Measurements from ENCODE around the gene LARP4B.

Gene LARP4B

GRCh38 chr10:971613-972012, 40.1 kb upstream of the LARP4B start:
- Histone ChIP-seq H3K27me3 (ENCODE audit: control insufficient read depth in 1 of 2, insufficient read depth in 1 of 2, low read length in 2 of 2) (peaks cover 0 to 2% of the 10 kb centered on the region in 2 experiments), H2BK120ac (ENCODE audit: low read depth, low read length) (no peak overlapping the region), H3K27ac (ENCODE audit: low read length, poor library complexity, severe bottlenecking) (no peak overlapping the region), H3K4me2 (ENCODE audit: low read length, poor library complexity, severe bottlenecking) (no peak overlapping the region), H3K79me1 (replicated peaks; ENCODE audit: low read length, poor library complexity, severe bottlenecking) (peaks cover 2% of the 10 kb centered on the region), H2BK12ac (ENCODE audit: low read length in 2 of 2) (peak overlapping the region in 1 of 2 experiments; percentile 11), H4K8ac (ENCODE audit: low read length) (peak overlapping the region; percentile 31), H3K9ac (ENCODE audit: low read length) (peak overlapping the region; percentile 44), H3K9me3 (ENCODE audit: control insufficient read depth, low read length) (peaks cover under 1% of the 10 kb centered on the region), H2BK5ac (ENCODE audit: low read depth, low read length, poor library complexity, severe bottlenecking) (no peak overlapping the region), H4K91ac (ENCODE audit: low read length) (no peak overlapping the region), H3K14ac (ENCODE audit: low read length in 2 of 2) (no peak overlapping the region), H3K18ac (ENCODE audit: low read depth in 1 of 2, low read length in 2 of 2) (no peak overlapping the region), H3K4me1 (ENCODE audit: control insufficient read depth, insufficient read depth, low read depth, low read length) (peaks cover 14% of the 10 kb centered on the region), H3K4ac (ENCODE audit: low read depth in 1 of 2, low read length in 2 of 2) (no peak overlapping the region), H2BK15ac (ENCODE audit: low read depth, poor library complexity, severe bottlenecking) (no peak overlapping the region), H3K23ac (ENCODE audit: low read length in 2 of 2) (no peak overlapping the region), H3K4me3 (ENCODE audit: insufficient read depth in 1 of 2, low read depth in 1 of 2, low read length in 2 of 2) (no peak overlapping the region), H2AK5ac (ENCODE audit: low read length, severe bottlenecking) (no peak overlapping the region), H2AFZ (ENCODE audit: low read depth, low read length) (no peak overlapping the region), H3K36me3 (ENCODE audit: control insufficient read depth in 1 of 2, insufficient read depth in 2 of 2, low read depth in 1 of 2, low read length in 2 of 2) (peaks cover 0 to 10% of the 10 kb centered on the region in 2 experiments)
- no peak for DNase-seq
- WGBS: 97% methylated on average over 9 of the region's 12 CpGs

GRCh38 chr10:971150-971542, 39.6 kb upstream of the LARP4B start:
- H4K8ac ChIP-seq (ENCODE audit: low read length): no peak overlapping the region
- H3K18ac ChIP-seq (ENCODE audit: low read depth in 1 of 2, low read length in 2 of 2): no peak overlapping the region
- no peak overlapping the region for H3K27ac ChIP-seq (ENCODE audit: low read length, poor library complexity, severe bottlenecking)
- H3K9me3 ChIP-seq (ENCODE audit: control insufficient read depth, low read length): no peaks in the 10 kb centered on the region
- peaks cover 0 to 6% of the 10 kb centered on the region in 2 experiments for H3K27me3 ChIP-seq (ENCODE audit: control insufficient read depth in 1 of 2, insufficient read depth in 1 of 2, low read length in 2 of 2)
- WGBS: 74% methylated on average over 2 of the region's 4 CpGs
- H3K4ac ChIP-seq (ENCODE audit: low read depth in 1 of 2, low read length in 2 of 2): no peak overlapping the region
- H3K79me1 ChIP-seq (replicated peaks; ENCODE audit: low read length, poor library complexity, severe bottlenecking): peaks cover 1% of the 10 kb centered on the region
- no peak overlapping the region for H2BK5ac ChIP-seq (ENCODE audit: low read depth, low read length, poor library complexity, severe bottlenecking)
- H3K4me3 ChIP-seq (ENCODE audit: insufficient read depth in 1 of 2, low read depth in 1 of 2, low read length in 2 of 2): peak overlapping the region in 1 of 2 experiments; percentile 62
- no peak overlapping the region for H3K23ac ChIP-seq (ENCODE audit: low read length in 2 of 2)
- H3K9ac ChIP-seq (ENCODE audit: low read length): peak overlapping the region; percentile 44
- H4K91ac ChIP-seq (ENCODE audit: low read length): no peak overlapping the region
- H3K36me3 ChIP-seq (ENCODE audit: control insufficient read depth in 1 of 2, insufficient read depth in 2 of 2, low read depth in 1 of 2, low read length in 2 of 2): peaks cover 0 to 6% of the 10 kb centered on the region in 2 experiments
- no peak overlapping the region for H2AFZ ChIP-seq (ENCODE audit: low read depth, low read length)
- no peak overlapping the region for H3K14ac ChIP-seq (ENCODE audit: low read length in 2 of 2)
- DNase-seq: peak; percentile 47
- no peak overlapping the region for H3K4me2 ChIP-seq (ENCODE audit: low read length, poor library complexity, severe bottlenecking)
- peaks cover 14% of the 10 kb centered on the region for H3K4me1 ChIP-seq (ENCODE audit: control insufficient read depth, insufficient read depth, low read depth, low read length)
- H2BK15ac ChIP-seq (ENCODE audit: low read depth, poor library complexity, severe bottlenecking): no peak overlapping the region
- H2AK5ac ChIP-seq (ENCODE audit: low read length, severe bottlenecking): no peak overlapping the region
- H2BK12ac ChIP-seq (ENCODE audit: low read length in 2 of 2): no peak overlapping the region
- no peak overlapping the region for H2BK120ac ChIP-seq (ENCODE audit: low read depth, low read length)

GRCh38 chr10:970311-971149, 39.0 kb upstream of the LARP4B start:
- no peak overlapping the region for H4K8ac ChIP-seq (ENCODE audit: low read length)
- H3K4me1 ChIP-seq (ENCODE audit: control insufficient read depth, insufficient read depth, low read depth, low read length): peaks cover 14% of the 10 kb centered on the region
- peak overlapping the region; percentile 38 for H3K27ac ChIP-seq (ENCODE audit: low read length, poor library complexity, severe bottlenecking)
- H2AK5ac ChIP-seq (ENCODE audit: low read length, severe bottlenecking): no peak overlapping the region
- H3K27me3 ChIP-seq (ENCODE audit: control insufficient read depth in 1 of 2, insufficient read depth in 1 of 2, low read length in 2 of 2): peaks cover 0 to 6% of the 10 kb centered on the region in 2 experiments
- H3K9me3 ChIP-seq (ENCODE audit: control insufficient read depth, low read length): no peaks in the 10 kb centered on the region
- peak overlapping the region; percentile 33 to 67 for H3K18ac ChIP-seq (ENCODE audit: low read depth in 1 of 2, low read length in 2 of 2)
- H3K9ac ChIP-seq (ENCODE audit: low read length): peak overlapping the region; percentile 44
- DNase-seq: peak; percentile 63
- H2BK12ac ChIP-seq (ENCODE audit: low read length in 2 of 2): peak overlapping the region in 1 of 2 experiments; percentile 25
- peaks cover 1% of the 10 kb centered on the region for H3K79me1 ChIP-seq (replicated peaks; ENCODE audit: low read length, poor library complexity, severe bottlenecking)
- H2BK120ac ChIP-seq (ENCODE audit: low read depth, low read length): no peak overlapping the region
- no peak overlapping the region for H2BK5ac ChIP-seq (ENCODE audit: low read depth, low read length, poor library complexity, severe bottlenecking)
- 24% methylated on average over 13 of the region's 14 CpGs for WGBS
- no peak overlapping the region for H2BK15ac ChIP-seq (ENCODE audit: low read depth, poor library complexity, severe bottlenecking)
- H3K23ac ChIP-seq (ENCODE audit: low read length in 2 of 2): no peak overlapping the region
- H2AFZ ChIP-seq (ENCODE audit: low read depth, low read length): peak overlapping the region; percentile 49
- peak overlapping the region in 1 of 2 experiments; percentile 13 for H3K4ac ChIP-seq (ENCODE audit: low read depth in 1 of 2, low read length in 2 of 2)
- H3K4me2 ChIP-seq (ENCODE audit: low read length, poor library complexity, severe bottlenecking): peak overlapping the region; percentile 24
- peak overlapping the region in 1 of 2 experiments; percentile 62 for H3K4me3 ChIP-seq (ENCODE audit: insufficient read depth in 1 of 2, low read depth in 1 of 2, low read length in 2 of 2)
- no peak overlapping the region for H3K14ac ChIP-seq (ENCODE audit: low read length in 2 of 2)
- H4K91ac ChIP-seq (ENCODE audit: low read length): no peak overlapping the region
- H3K36me3 ChIP-seq (ENCODE audit: control insufficient read depth in 1 of 2, insufficient read depth in 2 of 2, low read depth in 1 of 2, low read length in 2 of 2): peaks cover 0 to 2% of the 10 kb centered on the region in 2 experiments

- no peak overlapping the region for H3K4me3 ChIP-seq (ENCODE audit: insufficient read depth in 1 of 2, low read depth in 1 of 2, low read length in 2 of 2)
- H3K4ac ChIP-seq (ENCODE audit: low read depth in 1 of 2, low read length in 2 of 2): no peak overlapping the region
- H3K9ac ChIP-seq (ENCODE audit: low read length): no peak overlapping the region
- WGBS: 89% methylated on average over 15 of the region's 15 CpGs
- no peak overlapping the region for H3K18ac ChIP-seq (ENCODE audit: low read depth in 1 of 2, low read length in 2 of 2)
- no peak overlapping the region for H2BK15ac ChIP-seq (ENCODE audit: low read depth, poor library complexity, severe bottlenecking)
- H3K4me1 ChIP-seq (ENCODE audit: control insufficient read depth, insufficient read depth, low read depth, low read length): peaks cover 12% of the 10 kb centered on the region
- no peak overlapping the region for H3K27ac ChIP-seq (ENCODE audit: low read length, poor library complexity, severe bottlenecking)
- no peak overlapping the region for H2BK120ac ChIP-seq (ENCODE audit: low read depth, low read length)
- no peak overlapping the region for H3K4me2 ChIP-seq (ENCODE audit: low read length, poor library complexity, severe bottlenecking)
- peak overlapping the region in 1 of 2 experiments; percentile 49 for H2BK12ac ChIP-seq (ENCODE audit: low read length in 2 of 2)
- no peak overlapping the region for H2AFZ ChIP-seq (ENCODE audit: low read depth, low read length)
- H3K36me3 ChIP-seq (ENCODE audit: control insufficient read depth in 1 of 2, insufficient read depth in 2 of 2, low read depth in 1 of 2, low read length in 2 of 2): no peaks in the 10 kb centered on the region
- no peak overlapping the region for H3K23ac ChIP-seq (ENCODE audit: low read length in 2 of 2)
- H2BK5ac ChIP-seq (ENCODE audit: low read depth, low read length, poor library complexity, severe bottlenecking): no peak overlapping the region
- no peak for DNase-seq
- H4K8ac ChIP-seq (ENCODE audit: low read length): no peak overlapping the region
- no peak overlapping the region for H3K14ac ChIP-seq (ENCODE audit: low read length in 2 of 2)
- peaks cover 0 to 6% of the 10 kb centered on the region in 2 experiments for H3K27me3 ChIP-seq (ENCODE audit: control insufficient read depth in 1 of 2, insufficient read depth in 1 of 2, low read length in 2 of 2)
- H3K79me1 ChIP-seq (replicated peaks; ENCODE audit: low read length, poor library complexity, severe bottlenecking): no peaks in the 10 kb centered on the region
- H4K91ac ChIP-seq (ENCODE audit: low read length): no peak overlapping the region
- no peak overlapping the region for H2AK5ac ChIP-seq (ENCODE audit: low read length, severe bottlenecking)
- H3K9me3 ChIP-seq (ENCODE audit: control insufficient read depth, low read length): no peaks in the 10 kb centered on the region
Observed at GRCh38 chr10:969473-970150, 38.1 kb upstream of the LARP4B start.

Data from mesenchymal stem cell (in vitro differentiated cells and primary cell).